HG03097 (cell line): ENCODE results near the gene ZMYND15.

Experiments used
- ATAC-seq: cut with Tn5 transposase; IDR thresholded peaks from one replicate; pipeline ENCODE4 v1.9.1; 2021; ENCODE audit not compliant: unreplicated experiment, low FRiP score

Gene ZMYND15

DNA sequence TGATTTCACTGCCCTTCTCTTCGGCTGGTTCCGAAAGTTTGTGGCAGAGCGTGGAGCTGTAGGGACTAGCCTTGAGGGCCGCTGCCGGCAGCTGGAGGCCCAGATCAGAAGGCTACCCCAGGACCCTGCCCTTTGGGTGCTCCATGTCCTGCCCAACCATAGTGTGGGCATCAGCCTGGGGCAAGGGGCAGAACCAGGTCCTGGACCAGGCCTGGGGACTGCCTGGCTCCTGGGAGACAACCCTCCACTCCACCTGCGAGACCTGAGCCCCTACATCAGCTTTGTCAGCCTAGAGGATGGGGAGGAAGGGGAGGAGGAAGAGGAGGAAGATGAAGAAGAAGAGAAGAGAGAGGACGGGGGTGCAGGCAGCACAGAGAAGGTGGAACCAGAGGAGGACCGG, 951 bp downstream of the ZMYND15 start:
- ATAC-seq: no peak

DNA sequence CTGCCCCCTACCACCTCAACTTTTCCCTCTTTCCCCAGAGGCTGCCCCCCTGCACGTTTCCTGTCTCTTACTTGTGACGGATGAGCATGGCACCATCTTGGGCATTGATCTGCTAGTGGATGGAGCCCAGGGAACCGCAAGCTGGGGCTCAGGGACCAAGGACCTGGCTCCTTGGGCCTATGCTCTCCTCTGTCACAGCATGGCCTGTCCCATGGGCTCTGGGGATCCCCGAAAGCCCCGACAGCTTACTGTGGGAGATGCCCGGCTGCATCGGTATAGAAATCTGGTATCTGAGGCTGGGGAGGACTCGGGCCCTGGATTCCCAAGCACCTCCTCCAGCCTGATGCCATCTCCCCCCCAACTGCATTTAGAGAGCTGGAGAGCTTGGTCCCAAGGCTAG, 1.9 kb downstream of the ZMYND15 start:
- ATAC-seq: no peak

DNA sequence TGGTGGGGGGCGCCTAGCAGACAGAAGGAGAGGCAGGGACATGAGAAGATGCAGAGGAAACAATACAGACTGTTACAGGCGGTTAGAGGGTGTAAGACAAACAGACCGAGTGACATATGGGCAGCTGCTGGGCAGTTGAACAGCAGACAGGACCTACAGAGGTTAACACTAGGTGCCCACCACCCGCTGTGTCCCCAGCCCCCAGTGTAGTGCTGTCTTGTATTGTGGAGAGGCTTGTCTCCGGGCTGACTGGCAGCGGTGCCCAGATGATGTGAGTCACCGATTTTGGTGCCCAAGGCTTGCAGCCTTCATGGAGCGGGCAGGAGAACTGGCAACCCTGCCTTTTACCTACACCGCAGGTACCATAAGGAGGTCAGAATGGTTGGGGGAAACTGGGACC, 2.5 kb downstream of the ZMYND15 start:
- ATAC-seq: no peak

DNA sequence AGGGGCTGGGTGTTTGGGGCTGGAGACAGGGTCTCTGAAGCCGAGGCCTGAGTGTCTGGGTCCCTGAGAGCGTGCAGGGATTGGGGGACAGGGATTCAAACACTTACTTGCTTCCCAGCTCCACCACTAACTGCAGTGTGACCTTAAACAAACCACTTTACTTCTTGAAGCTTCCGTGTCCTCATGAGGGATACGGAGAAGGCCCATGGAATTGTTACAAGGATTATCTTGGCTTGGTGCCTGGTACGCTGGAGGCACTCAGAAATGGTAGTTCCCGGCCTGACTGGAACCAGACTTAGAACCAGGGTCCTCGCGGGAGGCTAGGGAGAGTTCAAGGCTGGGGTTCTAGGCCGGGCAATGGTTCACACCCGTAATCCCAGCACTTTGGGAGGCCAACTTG, 3.0 kb downstream of the ZMYND15 start:
- ATAC-seq: no peak

DNA sequence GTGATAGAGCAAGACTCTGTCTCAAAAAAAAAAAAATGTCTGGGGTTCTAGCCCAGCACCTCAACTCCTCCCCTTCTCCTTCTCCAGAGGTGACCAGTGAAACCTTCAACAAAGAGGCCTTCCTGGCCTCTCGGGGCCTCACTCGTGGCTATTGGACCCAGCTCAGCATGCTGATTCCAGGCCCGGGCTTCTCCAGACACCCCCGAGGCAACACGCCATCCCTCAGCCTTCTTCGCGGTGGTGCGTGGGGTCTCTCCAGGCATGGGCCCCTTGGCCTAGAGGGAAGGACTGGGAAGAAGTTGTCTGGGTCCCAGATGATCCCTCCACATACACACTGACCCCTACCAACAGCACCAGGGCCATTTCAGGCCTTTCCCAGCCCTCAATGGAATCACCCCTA, 3.6 kb downstream of the ZMYND15 start:
- ATAC-seq: no peak

DNA sequence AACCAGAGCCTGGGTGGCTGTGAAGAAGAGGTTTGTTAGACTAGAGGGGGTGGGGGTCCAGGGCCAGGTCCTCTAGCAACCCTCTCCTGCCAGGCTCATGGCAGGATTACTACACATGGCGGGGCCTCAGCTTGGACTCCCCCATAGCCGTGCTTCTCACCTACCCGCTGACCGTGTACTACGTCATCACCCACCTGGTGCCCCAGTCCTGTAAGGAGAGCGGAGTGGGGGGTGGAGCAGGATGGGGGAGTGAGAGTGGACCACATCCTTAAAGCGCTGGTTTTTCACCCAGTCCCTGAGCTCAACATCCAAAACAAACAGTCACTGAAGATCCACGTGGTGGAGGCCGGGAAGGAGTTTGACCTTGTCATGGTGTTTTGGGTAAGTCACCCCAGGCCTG, 4.3 kb downstream of the ZMYND15 start:
- no peak for ATAC-seq

DNA sequence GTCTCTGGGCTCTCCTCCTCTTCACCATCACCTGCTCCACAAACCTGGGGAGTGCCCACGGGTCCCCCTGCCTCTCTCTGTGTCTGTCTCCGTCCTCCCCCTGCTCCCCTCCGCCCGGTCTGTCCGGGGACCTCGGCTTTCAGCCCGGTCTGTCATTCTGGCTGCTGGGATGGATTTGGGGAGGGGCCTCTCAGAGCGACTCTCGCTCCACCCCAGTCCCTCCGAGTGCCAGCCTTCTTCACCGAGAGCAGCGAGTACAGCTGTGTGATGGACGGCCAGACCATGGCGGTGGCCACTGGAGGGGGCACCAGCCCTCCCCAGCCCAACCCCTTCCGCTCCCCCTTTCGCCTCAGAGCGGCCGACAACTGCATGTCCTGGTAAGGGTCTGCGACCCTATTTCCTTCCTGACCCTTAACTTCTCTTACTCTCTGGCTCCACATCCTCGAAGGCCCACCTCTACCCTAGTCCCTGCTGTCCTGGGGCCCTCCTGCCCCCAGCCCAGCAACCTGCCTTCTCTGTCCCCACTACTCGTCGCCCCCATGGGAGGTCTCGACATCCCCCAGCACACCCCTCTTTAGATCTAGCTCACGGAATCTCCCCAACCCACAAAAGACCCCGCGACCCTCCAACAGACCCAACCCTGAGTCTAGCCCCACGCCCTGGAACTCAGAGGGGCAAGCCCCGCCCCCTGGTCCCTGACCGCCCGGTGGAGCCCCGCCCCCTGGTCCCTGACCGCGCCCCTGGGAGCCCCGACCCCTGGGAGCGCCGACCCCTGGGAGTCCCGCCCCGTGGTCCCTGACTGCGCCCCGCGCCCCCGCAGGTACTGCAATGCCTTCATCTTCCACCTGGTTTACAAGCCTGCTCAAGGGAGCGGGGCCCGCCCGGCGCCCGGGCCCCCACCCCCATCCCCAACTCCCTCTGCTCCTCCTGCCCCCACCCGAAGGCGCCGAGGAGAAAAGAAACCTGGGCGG, 5.7 kb downstream of the ZMYND15 start:
- ATAC-seq: no peak

DNA sequence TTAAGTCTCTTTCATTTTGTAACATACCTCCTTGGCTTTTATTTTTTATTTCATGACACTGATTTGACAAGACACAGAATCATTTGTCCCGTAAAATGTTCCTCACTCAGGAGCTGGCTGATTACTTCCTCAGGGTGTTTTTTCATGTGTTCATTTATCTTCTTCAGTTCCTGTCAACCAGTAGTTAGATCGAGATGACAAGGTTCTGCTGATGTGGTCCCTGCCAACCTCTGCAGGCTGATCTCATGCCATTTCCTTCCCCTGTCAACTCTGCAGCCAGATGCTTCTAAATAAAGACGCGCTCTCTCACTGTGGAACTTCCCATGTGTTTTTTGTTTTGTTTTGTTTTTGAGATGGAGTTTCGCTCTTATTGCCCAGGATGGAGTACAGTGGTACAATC, 8.2 kb downstream of the ZMYND15 start:
- no peak for ATAC-seq

DNA sequence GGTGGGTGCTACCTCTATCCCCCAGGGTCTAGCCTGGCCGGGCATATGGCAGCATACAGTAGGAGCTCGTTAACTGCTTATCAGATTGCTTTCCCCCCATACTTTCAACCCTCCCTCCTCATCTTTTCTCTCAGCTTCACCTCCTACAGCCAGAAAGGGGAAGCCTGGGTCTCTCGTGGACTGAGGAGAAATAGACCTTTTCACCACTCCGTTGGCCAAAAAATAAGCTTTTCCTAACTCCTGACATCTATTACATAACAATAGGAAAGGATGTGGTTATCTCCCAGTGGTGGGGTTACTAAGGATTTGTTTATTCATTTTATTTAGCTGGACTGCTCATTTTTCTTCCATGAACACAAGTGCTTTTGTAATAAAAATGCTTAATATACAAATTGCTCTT, 9.1 kb downstream of the ZMYND15 start:
- no peak for ATAC-seq

DNA sequence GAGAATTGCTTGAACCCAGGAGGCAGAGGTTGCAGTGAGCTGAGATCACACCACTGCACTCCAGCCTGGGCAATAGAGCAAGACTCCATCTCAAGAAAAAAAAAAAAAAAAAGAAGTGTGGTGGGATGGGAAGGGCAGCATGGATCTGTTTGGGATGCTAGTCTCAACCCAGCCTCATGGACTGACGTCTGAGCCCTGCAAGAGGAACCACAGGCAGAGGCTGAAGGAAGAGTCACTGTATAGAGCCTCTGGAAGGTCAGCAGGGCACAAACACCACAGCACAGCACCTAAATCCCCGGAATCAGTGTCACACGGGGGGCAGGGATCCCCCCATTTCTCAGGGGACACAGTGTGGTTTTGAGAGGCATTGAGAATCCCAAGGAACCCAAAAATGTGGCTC, 11.0 kb downstream of the ZMYND15 start:
- no peak for ATAC-seq

DNA sequence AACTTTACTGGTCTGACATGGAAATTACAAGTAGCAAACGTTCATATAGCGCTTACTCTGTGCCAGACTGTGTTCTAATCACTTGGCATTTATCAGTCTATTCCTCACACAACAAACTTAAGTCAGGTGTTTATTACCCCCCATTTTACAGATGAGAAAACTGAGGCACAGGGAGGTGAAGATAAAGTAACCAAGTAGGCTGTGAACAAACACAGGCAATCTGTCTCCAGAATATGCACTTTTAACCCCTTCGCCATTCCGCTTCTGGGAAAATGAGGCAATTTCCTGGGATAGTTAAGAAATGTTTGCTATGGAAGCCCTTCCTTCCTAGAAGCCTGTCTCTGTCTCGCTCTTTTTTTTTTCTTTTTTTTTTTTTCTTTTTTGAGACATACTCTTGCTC, 12.3 kb downstream of the ZMYND15 start:
- ATAC-seq: no peak

DNA sequence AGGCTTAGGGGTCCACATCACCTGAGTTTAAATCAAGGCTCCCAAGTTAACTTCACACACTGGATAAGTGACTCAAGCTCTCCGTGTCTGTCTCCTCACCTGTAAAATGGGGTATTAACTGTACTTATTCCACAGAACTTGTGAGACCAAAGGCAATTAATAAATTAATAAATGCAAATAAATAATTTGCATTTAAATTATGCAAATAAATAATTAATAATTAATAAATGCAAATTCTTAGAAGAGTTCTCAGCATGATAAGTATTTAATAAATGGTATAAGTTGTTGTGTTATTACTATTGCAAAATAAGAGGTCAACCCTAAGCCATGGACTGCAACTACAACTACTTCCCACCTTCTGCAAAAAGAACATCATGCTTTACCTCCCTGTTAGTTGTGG, 13.8 kb downstream of the ZMYND15 start:
- no peak for ATAC-seq

DNA sequence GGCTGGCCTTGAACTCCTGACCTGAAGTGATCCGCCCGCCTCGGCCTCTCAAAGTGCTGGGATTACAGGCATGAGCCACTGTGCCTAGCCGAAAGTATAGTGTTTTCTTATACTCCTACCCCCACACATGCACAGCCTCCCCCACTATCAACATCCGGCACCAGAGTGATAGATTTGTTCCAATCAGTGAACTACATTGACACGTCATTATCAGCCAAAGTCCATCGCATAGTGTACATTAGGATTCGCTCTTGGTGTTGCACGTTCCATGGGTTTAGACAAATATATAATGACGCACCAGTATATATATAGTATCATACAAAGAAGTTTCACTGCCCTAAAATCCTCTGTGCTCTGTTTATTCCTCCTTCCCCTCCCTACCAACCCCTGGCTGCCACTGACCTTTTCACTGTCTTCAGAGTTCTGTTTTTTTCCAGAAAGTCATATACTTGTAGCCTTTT, 20.2 kb downstream of the ZMYND15 start:
- no peak for ATAC-seq

DNA sequence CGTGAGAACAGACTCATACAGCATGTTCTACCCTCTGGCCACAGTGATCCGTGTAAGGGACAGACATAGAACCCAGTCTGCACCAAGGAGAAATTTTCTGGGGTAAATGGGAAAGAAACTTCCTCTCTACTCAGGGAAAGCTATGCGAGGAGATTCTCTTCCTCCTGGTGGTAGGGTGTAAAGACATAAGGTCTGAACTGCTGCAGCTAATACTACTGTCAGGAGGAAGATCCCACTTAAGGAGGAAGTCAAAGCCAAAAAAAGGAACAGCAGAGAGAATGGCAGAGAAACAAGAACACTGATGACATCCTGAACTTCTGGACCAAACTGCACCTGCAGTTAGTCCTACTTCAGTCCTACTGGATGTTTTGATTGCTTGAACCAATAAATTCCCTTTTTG, 25.0 kb downstream of the ZMYND15 start:
- ATAC-seq: no peak

DNA sequence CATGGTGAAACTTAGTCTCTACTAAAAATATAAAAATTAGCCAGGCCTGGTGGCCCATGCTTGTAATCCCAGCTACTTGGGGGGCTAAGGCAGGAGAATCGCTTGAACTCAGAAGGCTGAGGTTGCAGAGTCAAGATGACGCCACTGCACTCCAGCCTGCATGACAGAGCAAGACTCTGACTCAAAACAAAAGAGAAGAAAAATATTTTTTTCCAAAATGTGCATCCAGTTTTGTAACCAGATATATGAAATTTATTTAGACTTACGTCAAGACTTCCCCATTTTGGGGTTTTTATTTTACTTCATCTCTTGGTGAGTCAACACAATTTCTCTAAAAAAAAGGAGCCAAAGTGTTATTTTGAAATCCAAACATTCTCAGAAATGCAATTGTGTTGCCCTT, 26.6 kb downstream of the ZMYND15 start:
- ATAC-seq: no peak

DNA sequence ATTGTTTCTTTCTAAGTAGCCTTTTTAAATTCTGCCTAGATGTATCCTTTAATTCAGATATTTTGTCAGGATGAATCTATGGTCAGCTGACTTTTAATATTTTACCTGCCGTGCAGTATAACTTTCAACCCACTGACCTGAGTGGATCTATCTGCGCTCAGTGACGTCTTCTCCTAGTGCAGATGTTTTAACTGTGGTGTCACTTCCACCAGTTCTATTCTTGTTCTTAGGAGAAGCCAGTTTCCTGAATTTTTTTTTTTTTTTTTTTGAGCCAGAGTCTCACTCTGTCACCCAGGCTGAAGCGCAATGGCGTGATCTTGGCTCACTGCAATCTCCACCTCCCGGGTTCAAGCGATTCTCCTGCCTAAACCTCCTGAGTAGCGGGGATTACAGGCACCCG, 27.1 kb downstream of the ZMYND15 start:
- no peak for ATAC-seq

DNA sequence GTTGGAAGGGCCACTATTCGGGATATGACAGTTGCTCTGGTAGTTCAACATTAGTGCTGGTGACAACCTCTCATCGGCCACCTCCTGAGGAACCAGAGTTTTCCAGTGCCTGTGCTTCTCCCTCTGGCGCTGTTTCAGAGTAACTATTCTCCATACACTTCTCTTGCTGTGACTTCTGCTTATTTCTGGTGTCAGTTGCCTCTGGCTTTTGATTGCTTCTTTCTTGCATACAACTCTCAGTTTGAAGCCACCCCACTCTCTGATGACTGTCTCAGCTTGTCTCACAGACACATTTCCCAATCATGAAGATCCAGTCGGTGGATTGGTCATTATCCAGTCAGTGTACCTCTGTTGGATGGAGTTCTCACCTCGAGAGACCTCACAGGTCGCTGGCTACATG, 28.7 kb downstream of the ZMYND15 start:
- ATAC-seq: no peak

DNA sequence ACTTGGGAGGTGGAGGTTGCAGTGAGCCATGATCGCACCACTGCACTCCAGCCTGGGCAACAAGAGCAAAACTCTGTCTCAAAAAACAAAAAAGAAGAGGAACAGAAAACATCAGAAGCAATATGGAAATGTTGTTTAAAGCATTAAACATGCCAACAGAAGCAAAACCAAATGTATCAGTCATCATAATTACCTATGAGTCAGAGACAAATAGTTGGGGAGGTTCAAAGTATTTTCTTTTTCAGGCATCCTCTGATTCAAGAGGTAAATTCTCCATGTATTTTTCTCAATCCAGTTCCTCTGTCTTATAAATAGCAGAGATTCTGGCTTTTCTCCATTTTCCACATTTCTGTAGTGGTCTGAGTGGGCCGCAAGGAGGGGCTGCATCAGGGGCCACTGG, 30.0 kb downstream of the ZMYND15 start:
- ATAC-seq: no peak

DNA sequence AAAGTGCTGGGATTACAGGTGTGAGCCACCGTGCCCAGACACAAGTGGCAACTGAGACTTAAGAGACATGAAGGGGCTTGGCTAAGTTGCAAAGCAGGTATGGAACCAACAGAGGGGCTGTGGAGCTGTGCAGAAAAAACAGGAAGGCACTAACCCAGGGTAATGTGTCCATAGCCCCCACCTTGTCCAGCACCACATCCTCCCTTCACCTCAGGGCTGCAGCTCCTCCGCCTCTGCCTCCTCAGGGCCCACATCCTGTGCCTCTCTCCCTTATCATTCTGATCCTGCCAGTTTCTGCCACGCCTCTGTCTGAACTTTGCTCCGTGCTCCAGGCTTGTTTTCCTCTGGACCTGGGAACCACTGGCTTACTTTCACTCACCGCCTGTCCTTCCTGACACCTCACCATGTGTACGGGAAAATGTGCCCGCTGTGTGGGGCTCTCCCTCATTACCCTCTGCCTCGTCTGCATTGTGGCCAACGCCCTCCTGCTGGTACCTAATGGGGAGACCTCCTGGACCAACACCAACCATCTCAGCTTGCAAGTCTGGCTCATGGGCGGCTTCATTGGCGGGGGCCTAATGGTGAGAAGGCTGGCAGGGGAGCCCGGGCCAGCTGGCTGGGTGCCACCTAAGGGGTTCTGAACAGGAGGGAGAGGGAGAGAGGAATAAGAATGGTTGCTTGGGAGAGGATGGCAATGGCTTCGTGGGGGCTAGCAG, 32.0 kb downstream of the ZMYND15 start, which contains the start of gene TM4SF5:
TSS of gene TM4SF5 (plus strand) at position 368 of the 716 bp plus-strand sequence. CDS start at position 405, 37 bp downstream.
- ATAC-seq: no peak

DNA sequence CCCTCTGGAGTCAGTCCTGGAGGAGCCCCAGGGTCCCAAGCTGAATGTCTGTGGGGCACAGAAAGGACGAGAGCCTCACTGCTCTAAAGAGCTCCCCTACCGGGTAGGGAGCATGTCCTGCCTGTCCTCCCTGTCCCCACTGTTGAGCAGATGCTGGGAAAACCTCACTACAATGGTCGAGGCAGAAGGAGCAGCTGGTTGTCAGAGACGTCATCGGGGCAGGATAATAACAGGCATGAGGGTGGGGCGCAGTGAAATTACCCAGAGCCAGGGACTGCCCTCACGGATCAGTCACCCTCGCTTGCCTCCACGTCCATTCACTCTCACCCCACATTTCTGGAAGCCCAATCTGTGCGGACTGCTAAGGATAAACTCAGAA, 32.6 kb downstream of the ZMYND15 start:
- ATAC-seq: no peak

DNA sequence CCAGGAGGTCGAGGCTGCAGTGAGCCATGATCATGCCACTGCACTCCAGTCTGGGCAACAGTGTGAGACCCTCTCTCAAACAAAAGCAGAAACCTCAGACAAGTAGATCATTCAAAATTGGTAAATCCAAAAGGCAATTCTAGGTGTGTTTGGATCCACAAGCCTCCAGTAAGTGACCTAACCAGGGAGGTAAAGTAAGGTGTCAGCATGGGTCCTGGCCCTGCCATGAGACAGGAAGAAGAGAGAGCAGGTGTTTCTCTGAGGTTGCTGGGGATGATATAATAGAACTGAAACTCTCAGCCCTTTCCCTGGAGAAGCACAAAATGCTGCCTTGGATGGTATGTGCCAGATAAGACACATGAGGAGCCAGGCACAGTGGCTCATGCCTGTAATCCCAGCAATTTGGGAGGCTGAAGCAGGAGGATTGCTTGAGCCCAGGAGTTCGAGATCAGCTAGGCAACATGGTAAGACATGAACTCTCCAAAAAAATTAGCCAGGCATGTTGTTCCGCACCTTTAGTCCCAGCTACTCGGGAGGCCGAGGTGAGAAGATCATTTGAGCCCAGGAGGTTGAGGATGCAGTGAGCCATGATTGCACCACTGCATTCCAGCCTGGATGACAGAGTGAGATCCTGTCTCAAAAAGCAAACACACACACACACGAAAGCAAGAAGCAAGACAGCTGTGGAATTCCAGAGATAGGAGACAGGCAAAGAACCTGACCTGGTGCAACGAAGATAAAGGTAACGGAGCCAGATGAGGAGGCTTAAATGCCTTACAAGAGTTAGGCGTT, 38.5 kb downstream of the ZMYND15 start:
- no peak for ATAC-seq
